Mesenchymal stem cell (in vitro differentiated cells and primary cell): ENCODE measurements around the gene SLC41A3.

Source experiments
- DNase-seq: peaks from one replicate; pipeline ENCODE4 v3.0.0-alpha.2; 2013
- H2AFZ ChIP-seq: one replicate; pipeline ENCODE4 v1.6.1; 2013; ENCODE audit warnings: low read depth, mild to moderate bottlenecking, control low read depth, inconsistent platforms, low read length, moderate library complexity
- H2AK5ac ChIP-seq: 2 replicates; pipeline ENCODE4 v1.6.1; 2013; ENCODE audit warnings: low read length, moderate library complexity, mild to moderate bottlenecking, inconsistent platforms; ENCODE audit not compliant: severe bottlenecking
- H2BK120ac ChIP-seq: one replicate; pipeline ENCODE4 v1.6.1; 2013; ENCODE audit warnings: low read depth, mild to moderate bottlenecking, inconsistent platforms, low read length, moderate library complexity
- H2BK12ac ChIP-seq, 2 experiments: one replicate each; pipeline ENCODE4 v1.6.1; 2013; ENCODE audit warnings: inconsistent platforms in 2 of 2, low read length in 2 of 2, mild to moderate bottlenecking in 2 of 2, moderate library complexity in 2 of 2, control low read depth in 1 of 2
- H2BK15ac ChIP-seq: one replicate; pipeline ENCODE4 v1.6.1; 2013; ENCODE audit warnings: mild to moderate bottlenecking, low read depth, inconsistent platforms; ENCODE audit not compliant: poor library complexity, severe bottlenecking
- H2BK5ac ChIP-seq: 2 replicates; pipeline ENCODE4 v1.6.1; 2013; ENCODE audit warnings: low read depth, mild to moderate bottlenecking, low read length, control low read depth, inconsistent platforms; ENCODE audit not compliant: poor library complexity, severe bottlenecking
- H3K14ac ChIP-seq, 2 experiments: one replicate each; pipeline ENCODE4 v1.6.1; 2013; ENCODE audit warnings: inconsistent platforms in 2 of 2, low read length in 2 of 2, control low read depth in 1 of 2, mild to moderate bottlenecking in 1 of 2, moderate library complexity in 1 of 2
- H3K18ac ChIP-seq, 2 experiments: one replicate each; pipeline ENCODE4 v1.6.1; 2013; ENCODE audit warnings: inconsistent platforms in 2 of 2, low read length in 2 of 2, control low read depth in 1 of 2, low read depth in 1 of 2, mild to moderate bottlenecking in 1 of 2
- H3K23ac ChIP-seq, 2 experiments: one replicate each; pipeline ENCODE4 v1.6.1; 2013; ENCODE audit warnings: inconsistent platforms in 2 of 2, low read length in 2 of 2, mild to moderate bottlenecking in 2 of 2, moderate library complexity in 2 of 2, control low read depth in 1 of 2
- H3K27ac ChIP-seq: 2 replicates; pipeline ENCODE4 v1.5.1; 2013; ENCODE audit warnings: mild to moderate bottlenecking, moderate library complexity, low read length, control low read depth, inconsistent platforms; ENCODE audit not compliant: poor library complexity, severe bottlenecking
- H3K27me3 ChIP-seq, 2 experiments: 2 replicates each; pipeline versions ENCODE4 v1.6.1 to v1.7.0; 2013; ENCODE audit warnings: low read length in 2 of 2, mild to moderate bottlenecking in 2 of 2, moderate library complexity in 2 of 2, control low read depth in 1 of 2, inconsistent platforms in 1 of 2; ENCODE audit not compliant: control insufficient read depth in 1 of 2, insufficient read depth in 1 of 2
- H3K36me3 ChIP-seq, 2 experiments: 2 replicates each; pipeline versions ENCODE4 v1.6.1 to v1.7.0; 2013; ENCODE audit warnings: low read length in 2 of 2, control low read depth in 1 of 2, inconsistent platforms in 1 of 2, low read depth in 1 of 2, mild to moderate bottlenecking in 1 of 2; ENCODE audit not compliant: insufficient read depth in 2 of 2, control insufficient read depth in 1 of 2
- H3K4ac ChIP-seq, 2 experiments: one replicate each; pipeline ENCODE4 v1.6.1; 2013; ENCODE audit warnings: inconsistent platforms in 2 of 2, low read length in 2 of 2, mild to moderate bottlenecking in 2 of 2, moderate library complexity in 2 of 2, control low read depth in 1 of 2, low read depth in 1 of 2
- H3K4me1 ChIP-seq: 2 replicates; pipeline ENCODE4 v1.6.1; 2013; ENCODE audit warnings: low read depth, low read length, control low read depth; ENCODE audit not compliant: control insufficient read depth, insufficient read depth
- H3K4me2 ChIP-seq: 2 replicates; pipeline ENCODE4 v1.6.1; 2013; ENCODE audit warnings: low read length, mild to moderate bottlenecking, inconsistent platforms; ENCODE audit not compliant: poor library complexity, severe bottlenecking
- H3K4me3 ChIP-seq, 2 experiments: 2 replicates each; pipeline versions ENCODE4 v1.5.1 to v1.7.0; 2013; ENCODE audit warnings: low read length in 2 of 2, mild to moderate bottlenecking in 2 of 2, control low read depth in 1 of 2, low read depth in 1 of 2; ENCODE audit not compliant: insufficient read depth in 1 of 2
- H3K79me1 ChIP-seq: replicated peaks from 2 replicates; pipeline ENCODE4 v1.6.1; 2013; ENCODE audit warnings: mild to moderate bottlenecking, control low read depth, low read length, inconsistent platforms; ENCODE audit not compliant: poor library complexity, severe bottlenecking
- H3K9ac ChIP-seq: 2 replicates; pipeline ENCODE4 v1.7.0; 2013; ENCODE audit warnings: mild to moderate bottlenecking, low read length, moderate library complexity
- H3K9me3 ChIP-seq: 2 replicates; pipeline ENCODE4 v1.7.0; 2013; ENCODE audit warnings: mild to moderate bottlenecking, low read length; ENCODE audit not compliant: control insufficient read depth
- H4K8ac ChIP-seq: one replicate; pipeline ENCODE4 v1.6.1; 2013; ENCODE audit warnings: inconsistent platforms, mild to moderate bottlenecking, low read length, moderate library complexity
- H4K91ac ChIP-seq: one replicate; pipeline ENCODE4 v1.6.1; 2013; ENCODE audit warnings: mild to moderate bottlenecking, low read length, inconsistent platforms
- WGBS: methylation state at CpG from one replicate; pipeline ENCODE4 v1.1.7; 2013; ENCODE audit warnings: mixed read lengths; 5-methylcytosine and 5-hydroxymethylcytosine counted together

The SLC41A3 gene

DNA sequence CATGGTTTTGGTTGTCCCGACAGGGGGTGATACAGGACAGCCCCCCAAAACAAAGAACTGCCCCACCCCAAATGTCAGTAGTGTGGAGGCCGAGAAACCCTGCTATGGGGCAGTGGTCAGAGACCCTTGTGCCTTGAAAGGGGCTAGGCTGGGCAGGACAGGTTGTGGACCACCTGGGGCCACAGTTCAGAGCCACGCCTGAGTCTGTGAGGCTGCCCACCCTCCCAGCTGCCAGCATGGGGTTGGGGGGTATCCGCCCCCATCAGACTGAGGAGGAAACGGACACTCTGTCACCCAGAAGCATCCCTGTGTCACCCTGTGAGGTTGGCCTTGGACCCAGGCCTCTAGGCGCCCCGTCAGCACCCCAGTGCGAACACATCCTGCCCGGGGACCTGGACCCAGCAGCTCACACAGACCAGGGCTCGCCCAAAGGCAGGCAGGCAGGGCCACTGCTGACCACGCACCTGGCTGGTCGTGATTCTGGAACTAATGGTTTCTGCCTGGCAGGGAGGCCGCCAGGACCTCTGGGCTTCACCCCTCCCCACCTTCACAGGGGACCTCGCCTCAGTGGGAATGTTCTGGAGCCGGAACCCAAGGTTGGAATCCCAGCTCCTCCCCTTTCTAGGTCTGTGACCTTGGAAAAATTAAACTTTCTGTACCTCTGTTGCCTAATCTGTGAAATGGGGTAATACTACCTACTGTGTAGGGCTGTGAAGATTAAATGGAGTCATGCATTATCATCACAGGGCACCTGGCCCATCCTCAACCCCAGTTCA lies 1.4 kb downstream of the SLC41A3 start:
- H2AFZ ChIP-seq = peak overlapping the region; percentile 64
- peak overlapping the region; percentile 86 for H3K9ac ChIP-seq
- DNase-seq = no peak
- H3K27me3 ChIP-seq = no peaks in the 10 kb centered on the region
- no peak overlapping the region for H4K8ac ChIP-seq
- peaks cover 5% of the 10 kb centered on the region for H3K4me1 ChIP-seq
- no peak overlapping the region for H4K91ac ChIP-seq
- H3K4me3 ChIP-seq = peak overlapping the region in 1 of 2 experiments; percentile 88
- H3K4ac ChIP-seq = no peak overlapping the region
- peak overlapping the region in 1 of 2 experiments; percentile 46 for H3K14ac ChIP-seq
- peaks cover 10% of the 10 kb centered on the region for H3K79me1 ChIP-seq
- WGBS = 97% methylated on average over 12 of the region's 15 CpGs
- H2BK12ac ChIP-seq = no peak overlapping the region
- no peak overlapping the region for H3K23ac ChIP-seq
- no peaks in the 10 kb centered on the region for H3K9me3 ChIP-seq
- H3K4me2 ChIP-seq = peak overlapping the region; percentile 96
- no peak overlapping the region for H2BK15ac ChIP-seq
- no peak overlapping the region for H2BK5ac ChIP-seq
- no peak overlapping the region for H3K18ac ChIP-seq
- no peak overlapping the region for H3K27ac ChIP-seq
- H2AK5ac ChIP-seq = no peak overlapping the region
- no peaks in the 10 kb centered on the region for H3K36me3 ChIP-seq
- no peak overlapping the region for H2BK120ac ChIP-seq

DNA sequence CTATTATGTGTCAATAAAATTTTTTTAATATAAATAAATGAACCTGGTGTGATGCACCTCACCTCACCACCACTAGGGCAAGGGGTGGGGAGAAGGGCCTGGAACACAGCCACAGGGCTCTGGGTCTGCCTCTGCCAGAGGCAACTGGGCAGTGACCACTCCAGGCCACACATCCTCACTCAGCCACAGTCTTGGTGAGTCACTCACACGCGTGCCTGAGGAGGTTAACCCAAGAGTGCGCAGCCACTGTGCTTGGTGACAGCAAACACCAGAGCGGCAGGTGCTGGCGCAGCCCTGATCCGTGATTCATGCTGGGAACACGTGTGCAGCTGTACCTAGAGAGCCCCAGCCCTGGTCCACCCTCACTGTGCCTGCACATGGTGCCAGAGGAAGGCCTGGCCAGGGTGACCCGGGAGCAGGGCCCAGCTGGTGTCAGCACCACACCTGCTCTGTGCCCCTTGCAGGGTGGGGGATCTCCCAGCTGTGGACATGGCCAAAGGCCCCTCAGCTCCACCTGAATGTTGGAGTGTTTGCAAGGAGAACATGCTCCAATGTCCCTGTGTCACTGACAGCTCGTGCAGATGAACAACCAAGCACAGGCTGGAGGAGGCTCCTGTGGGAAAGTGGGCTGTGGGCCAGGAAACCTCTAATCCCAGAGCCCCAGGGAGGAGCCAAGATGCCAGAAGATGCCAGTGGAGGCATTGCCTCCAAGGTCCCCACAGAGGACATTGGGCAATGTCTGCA lies 2.1 kb downstream of the SLC41A3 start:
- Histone ChIP-seq H3K27me3 (no peaks in the 10 kb centered on the region), H3K23ac (no peak overlapping the region)

DNA sequence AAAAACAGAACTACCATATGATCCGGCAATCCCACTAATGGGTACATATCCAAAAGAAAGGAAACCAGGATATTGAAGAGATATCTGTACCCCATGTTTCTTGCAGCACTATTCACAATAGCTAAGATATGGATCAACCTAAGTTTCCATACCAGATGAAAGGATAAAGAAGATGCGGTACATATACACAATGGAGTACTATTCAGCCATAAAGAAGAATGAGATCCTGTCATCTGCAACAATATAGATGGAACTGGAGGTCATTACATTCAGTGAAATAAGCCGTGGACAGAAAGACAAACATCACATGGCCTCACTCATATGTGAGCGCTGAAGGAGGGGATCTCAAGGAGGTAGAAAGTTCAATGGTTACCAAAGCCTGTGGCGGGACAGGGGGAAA lies 3.0 kb downstream of the SLC41A3 start:
- H2BK12ac ChIP-seq = no peak overlapping the region
- no peaks in the 10 kb centered on the region for H3K36me3 ChIP-seq
- H3K9ac ChIP-seq = no peak overlapping the region
- H3K18ac ChIP-seq = no peak overlapping the region
- H3K23ac ChIP-seq = no peak overlapping the region
- no peak overlapping the region for H2AK5ac ChIP-seq
- peaks cover 10% of the 10 kb centered on the region for H3K79me1 ChIP-seq
- H4K91ac ChIP-seq = no peak overlapping the region
- H3K9me3 ChIP-seq = no peaks in the 10 kb centered on the region
- WGBS = 100% methylated on average over 3 of the region's 5 CpGs
- no peak overlapping the region for H3K4me2 ChIP-seq
- H4K8ac ChIP-seq = no peak overlapping the region
- no peak overlapping the region for H2BK5ac ChIP-seq
- no peaks in the 10 kb centered on the region for H3K27me3 ChIP-seq
- H2BK15ac ChIP-seq = no peak overlapping the region
- no peak overlapping the region for H3K27ac ChIP-seq
- H2BK120ac ChIP-seq = no peak overlapping the region
- peaks cover 5% of the 10 kb centered on the region for H3K4me1 ChIP-seq
- H2AFZ ChIP-seq = no peak overlapping the region
- no peak overlapping the region for H3K4ac ChIP-seq
- no peak overlapping the region for H3K4me3 ChIP-seq
- DNase-seq = no peak
- no peak overlapping the region for H3K14ac ChIP-seq

More for the DNA sequence above, 2.1 kb downstream of the SLC41A3 start:
- Histone ChIP-seq H3K9ac (no peak overlapping the region), H2BK12ac (no peak overlapping the region), H3K14ac (no peak overlapping the region), H3K18ac (no peak overlapping the region), H3K79me1 (peaks cover 10% of the 10 kb centered on the region), H2BK120ac (no peak overlapping the region), H2BK5ac (no peak overlapping the region), H2BK15ac (no peak overlapping the region), H2AFZ (no peak overlapping the region), H3K9me3 (no peaks in the 10 kb centered on the region), H3K4me3 (no peak overlapping the region), H3K4me2 (no peak overlapping the region), H3K27ac (no peak overlapping the region), H3K4me1 (peaks cover 5% of the 10 kb centered on the region), H4K8ac (no peak overlapping the region), H2AK5ac (no peak overlapping the region), H4K91ac (no peak overlapping the region), H3K36me3 (no peaks in the 10 kb centered on the region), H3K4ac (no peak overlapping the region)
- 91% methylated on average over 9 of the region's 9 CpGs for WGBS
- peak; percentile 63 for DNase-seq

DNA sequence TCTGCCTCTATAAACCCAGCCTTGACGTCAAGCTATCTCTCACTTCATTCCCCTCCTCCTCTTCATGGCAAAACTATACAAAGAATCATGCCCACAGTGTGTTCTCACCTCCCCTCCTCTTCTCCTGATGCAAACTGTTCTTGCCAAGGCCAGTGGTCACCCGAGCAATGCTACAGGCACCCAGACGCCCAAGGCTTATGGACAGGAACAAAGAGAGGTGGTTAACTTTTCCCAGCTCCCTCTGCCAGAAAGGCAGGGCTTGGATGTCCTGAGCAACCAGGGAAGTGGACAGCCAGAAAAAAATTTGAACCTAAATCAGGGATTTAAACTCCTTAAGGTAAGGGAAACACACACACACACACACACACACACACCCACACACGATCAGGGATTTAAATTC lies 5.1 kb downstream of the SLC41A3 start:
- Histone ChIP-seq H2BK12ac (no peak overlapping the region), H3K23ac (no peak overlapping the region), H3K4ac (no peak overlapping the region), H2BK5ac (no peak overlapping the region), H3K9me3 (peaks cover under 1% of the 10 kb centered on the region), H3K27ac (no peak overlapping the region), H2AK5ac (no peak overlapping the region), H3K9ac (no peak overlapping the region), H3K79me1 (peaks cover 10% of the 10 kb centered on the region), H2BK15ac (no peak overlapping the region), H3K18ac (no peak overlapping the region), H3K4me1 (peaks cover 5% of the 10 kb centered on the region), H3K27me3 (no peaks in the 10 kb centered on the region), H2AFZ (no peak overlapping the region), H4K91ac (no peak overlapping the region), H4K8ac (no peak overlapping the region), H3K36me3 (no peaks in the 10 kb centered on the region), H3K4me3 (no peak overlapping the region), H3K14ac (no peak overlapping the region), H2BK120ac (no peak overlapping the region), H3K4me2 (no peak overlapping the region)
- 96% methylated on average over 3 of the region's 4 CpGs for WGBS
- DNase-seq = no peak
